Measurements from ENCODE around the gene EEA1. TPM values are rescaled to one million over a fixed set of nuclear protein-coding genes. Genes with fewer than 3 reads are reported as not detected.
"Not testable (repeated sequence)": the region's sequence is repeated elsewhere in the genome, so short reads cannot be mapped to it uniquely, and the experiment has no call there.

Gene EEA1
- total and polyA plus RNA-seq, 12 donors = 2.5 to 36.9 (median 21.4) TPM

DNA sequence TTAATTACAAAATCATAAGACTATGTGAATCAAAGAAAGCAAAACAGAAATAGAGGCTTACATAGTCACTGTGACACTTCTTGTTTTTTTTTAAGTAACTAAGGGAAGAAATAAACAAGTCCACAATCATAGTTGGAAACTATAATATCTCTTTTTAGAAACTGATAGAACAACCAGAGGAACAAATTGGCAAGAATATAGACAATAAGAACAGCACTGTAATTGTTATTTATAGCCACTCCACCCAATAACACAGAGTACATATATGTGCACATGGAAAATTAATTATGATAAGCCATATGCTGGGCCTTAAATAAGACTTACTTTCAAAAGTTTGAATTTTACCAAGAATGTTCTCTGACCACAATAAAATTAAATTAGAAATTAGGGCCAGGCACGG, 125.2 kb downstream of the EEA1 start:
- H3K9me3 ChIP-seq (replicated peaks in 1 of 3) = peaks cover 0 to 3% (median 0%) of the 10 kb centered on the region in 3 donors
- H3K36me3 ChIP-seq (replicated peaks in 1 of 2) = no peaks in the 10 kb centered on the region
- TF ChIP-seq, protein P1, sequence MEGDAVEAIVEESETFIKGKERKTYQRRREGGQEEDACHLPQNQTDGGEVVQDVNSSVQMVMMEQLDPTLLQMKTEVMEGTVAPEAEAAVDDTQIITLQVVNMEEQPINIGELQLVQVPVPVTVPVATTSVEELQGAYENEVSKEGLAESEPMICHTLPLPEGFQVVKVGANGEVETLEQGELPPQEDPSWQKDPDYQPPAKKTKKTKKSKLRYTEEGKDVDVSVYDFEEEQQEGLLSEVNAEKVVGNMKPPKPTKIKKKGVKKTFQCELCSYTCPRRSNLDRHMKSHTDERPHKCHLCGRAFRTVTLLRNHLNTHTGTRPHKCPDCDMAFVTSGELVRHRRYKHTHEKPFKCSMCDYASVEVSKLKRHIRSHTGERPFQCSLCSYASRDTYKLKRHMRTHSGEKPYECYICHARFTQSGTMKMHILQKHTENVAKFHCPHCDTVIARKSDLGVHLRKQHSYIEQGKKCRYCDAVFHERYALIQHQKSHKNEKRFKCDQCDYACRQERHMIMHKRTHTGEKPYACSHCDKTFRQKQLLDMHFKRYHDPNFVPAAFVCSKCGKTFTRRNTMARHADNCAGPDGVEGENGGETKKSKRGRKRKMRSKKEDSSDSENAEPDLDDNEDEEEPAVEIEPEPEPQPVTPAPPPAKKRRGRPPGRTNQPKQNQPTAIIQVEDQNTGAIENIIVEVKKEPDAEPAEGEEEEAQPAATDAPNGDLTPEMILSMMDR (IDR thresholded peaks at IDR 0.05) = no peak
- TF ChIP-seq POLR2A (IDR thresholded peaks at IDR 0.05) = no peak
- no peak for DNase-seq
- H3K4me3 ChIP-seq = no peak overlapping the region
- H3K27me3 ChIP-seq = no peaks in the 10 kb centered on the region
- no peak overlapping the region for H3K27ac ChIP-seq
- H3K4me1 ChIP-seq (replicated peaks in 1 of 2) = no peaks in the 10 kb centered on the region
- intact Hi-C loops (cut with DNase I) = no loop called here
- WGBS, 4 donors = 96 to 100% (median 99%) methylated on average over 1 of the region's 1 CpG

DNA sequence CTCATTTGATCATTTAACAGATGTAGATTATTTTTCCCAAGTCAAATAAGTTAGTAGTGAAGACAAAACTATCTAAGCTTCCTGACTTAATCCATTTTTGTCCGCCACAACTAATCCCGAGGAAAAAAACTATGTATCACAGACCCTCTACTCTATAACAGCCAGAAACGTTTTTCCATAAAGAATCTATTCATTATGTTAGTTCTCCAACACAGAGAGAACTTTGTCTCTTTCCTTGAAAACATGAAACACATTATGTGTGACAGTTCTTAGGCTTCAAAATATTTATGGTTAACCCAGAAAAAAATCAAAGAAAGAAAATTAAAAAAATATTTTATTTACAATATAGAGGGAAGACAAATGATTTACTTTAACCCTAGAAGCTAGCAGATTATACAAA, 126.2 kb downstream of the EEA1 start:
- 82 to 88% (median 85%) methylated on average over 3 of the region's 3 CpGs for WGBS, 4 donors
- intact Hi-C loops (cut with DNase I) = no loop called here
- Histone ChIP-seq H3K27me3 (no peaks in the 10 kb centered on the region), H3K9me3 (replicated peaks in 1 of 3) (peaks cover 0 to 3% (median 0%) of the 10 kb centered on the region in 3 donors), H3K36me3 (replicated peaks in 1 of 2) (peaks cover 0 to 7% of the 10 kb centered on the region in 2 donors), H3K27ac (no peak overlapping the region), H3K4me3 (no peak overlapping the region), H3K4me1 (replicated peaks in 1 of 2) (no peaks in the 10 kb centered on the region)
- no peak for DNase-seq
- TF ChIP-seq, protein P1 (IDR thresholded peaks at IDR 0.05) = no peak
- no peak for TF ChIP-seq POLR2A (IDR thresholded peaks at IDR 0.05)

- Histone ChIP-seq H3K36me3 (replicated peaks in 1 of 2) (peaks cover 0 to 7% of the 10 kb centered on the region in 2 donors), H3K4me3 (no peak overlapping the region), H3K27me3 (no peaks in the 10 kb centered on the region), H3K4me1 (replicated peaks in 1 of 2) (no peaks in the 10 kb centered on the region), H3K9me3 (replicated peaks in 1 of 3) (no peaks in the 10 kb centered on the region), H3K27ac (no peak overlapping the region)
- TF ChIP-seq, protein P1 (IDR thresholded peaks at IDR 0.05) = no peak
- TF ChIP-seq POLR2A (IDR thresholded peaks at IDR 0.05) = no peak
- DNase-seq = no peak
- intact Hi-C loops (cut with DNase I) = loop anchor here in 1 of 2 donors (10.0 kb wide), 1 partner anchor 588 kb away; no protein-coding TSS in a partner anchor
These were observed 132.4 kb downstream of the EEA1 start for GRCh38 chr12:92796650-92797049.

DNA sequence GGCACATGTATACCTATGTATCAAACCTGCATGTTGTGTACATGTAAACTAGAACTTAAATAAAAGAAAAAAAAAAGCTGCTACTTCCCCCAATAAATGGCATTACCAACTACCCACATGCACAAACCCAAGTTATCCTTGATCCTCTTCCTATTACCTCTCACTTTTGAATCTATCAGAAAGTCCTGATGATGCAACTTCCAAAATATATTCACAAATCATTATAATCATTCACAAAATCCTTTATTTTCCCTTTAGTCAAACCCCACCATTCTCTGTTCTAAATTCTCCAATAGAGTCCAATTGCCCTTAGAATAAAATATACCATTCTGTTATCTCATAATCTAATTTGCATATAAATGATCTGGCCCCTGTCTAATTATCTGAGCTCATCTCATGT, 134.3 kb downstream of the EEA1 start:
- TF ChIP-seq, protein P1 (IDR thresholded peaks at IDR 0.05) = no peak
- TF ChIP-seq POLR2A (IDR thresholded peaks at IDR 0.05) = no peak
- Histone ChIP-seq H3K27me3 (no peaks in the 10 kb centered on the region), H3K9me3 (replicated peaks in 1 of 3) (no peaks in the 10 kb centered on the region), H3K36me3 (replicated peaks in 1 of 2) (peaks cover 0 to 7% of the 10 kb centered on the region in 2 donors), H3K4me3 (no peak overlapping the region), H3K4me1 (replicated peaks in 1 of 2) (no peaks in the 10 kb centered on the region), H3K27ac (no peak overlapping the region)
- no peak for DNase-seq
- intact Hi-C loops (cut with DNase I) = loop anchor here in 1 of 2 donors (10.0 kb wide), 1 partner anchor 590 kb away; no protein-coding TSS in a partner anchor

DNA sequence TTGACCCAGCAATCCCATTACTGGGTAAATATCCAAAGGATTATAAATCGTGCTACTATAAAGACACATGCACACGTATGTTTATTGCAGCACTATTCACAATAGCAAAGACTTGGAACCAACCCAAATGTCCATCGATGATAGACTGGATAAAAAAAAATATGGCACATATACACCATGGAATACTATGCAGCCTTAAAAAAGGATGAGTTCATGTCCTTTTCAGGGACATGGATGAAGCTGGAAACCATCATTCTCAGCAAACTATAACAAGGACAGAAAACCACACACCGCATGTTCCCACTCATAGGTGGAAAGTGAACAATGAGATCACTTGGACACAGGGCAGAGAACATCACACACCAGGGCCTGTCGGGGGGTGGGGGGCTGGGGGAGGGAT, 134.7 kb downstream of the EEA1 start:
- intact Hi-C loops (cut with DNase I) = loop anchor here in 1 of 2 donors (10.0 kb wide), 1 partner anchor 590 kb away; no protein-coding TSS in a partner anchor
- H3K27me3 ChIP-seq; H3K4me3 ChIP-seq; H3K27ac ChIP-seq; H3K4me1 ChIP-seq (replicated peaks in 1 of 2); H3K36me3 ChIP-seq (replicated peaks in 1 of 2); DNase-seq; H3K9me3 ChIP-seq (replicated peaks in 1 of 3): not testable (repeated sequence)
- 94 to 100% (median 97%) methylated on average over 5 of the region's 5 CpGs for WGBS, 4 donors
